ENCODE data around the gene KANSL1L. TPM values are rescaled to one million over a fixed set of nuclear protein-coding genes. Genes with fewer than 3 reads are reported as not detected.

Gene KANSL1L
- total and polyA plus RNA-seq, 4 experiments from 2014 or later, result 0.26 to 12.1 (median 5.7) TPM

- Mint-ChIP-seq H3K27ac (peak within 1 kb of the TSS; percentile 86 to 97 (median 94)), H3K27me3 (peaks cover 0 to 2% of the 10 kb centered on the region in 2 donors), H3K4me1 (peaks cover 32 to 63% (median 47%) of the 10 kb centered on the region in 4 donors), H3K36me3 (peaks cover 2 to 19% of the 10 kb centered on the region in 2 donors), H3K4me3 (peak within 1 kb of the TSS; percentile 88 to 98 (median 94)), H3K9me3 (no peaks in the 10 kb centered on the region)
- CTCF ChIA-PET (ENCODE audit: partially characterized antibody), result interaction anchor here (0.7 kb wide), 1 partner anchor 25 kb away, joined by 3 read pairs; no protein-coding TSS in a partner anchor
- DNase-seq, result peak; percentile 95 to 96 (median 95)
- Histone ChIP-seq H3K27ac (ENCODE audit: low read depth, low read length) (peak within 1 kb of the TSS; percentile 68), H3K4me1 (ENCODE audit: insufficient read depth, low read length) (peaks cover 40% of the 10 kb centered on the region), H3K9me3 (ENCODE audit: control insufficient read depth in 1 of 2, low read length in 2 of 2) (no peaks in the 10 kb centered on the region), H3K36me3 (ENCODE audit: insufficient read depth, low read length) (no peaks in the 10 kb centered on the region), H3K4me3 (ENCODE audit: low read length in 2 of 2) (peak within 1 kb of the TSS; percentile 85 to 99), H3K27me3 (ENCODE audit: insufficient read depth, low read length) (no peaks in the 10 kb centered on the region)
- intact Hi-C loops (cut with micrococcal nuclease), result loop anchor here (1.0 to 5.0 kb wide), 3 partner anchors 168 to 1735 kb away; partner anchors contain the start of genes LANCL1 and PIKFYVE
- POLR2A ChIA-PET (ENCODE audit: partially characterized antibody), result interaction anchor here (0.7 to 1.0 kb wide), 2 partner anchors 180 to 475 kb away, joined by 3 read pairs; no protein-coding TSS in a partner anchor
Measured at GRCh38 chr2:210002158-210003157, 168.8 kb downstream of the KANSL1L start, which contains the start of gene RPE. RPE (plus strand) TSS chr2:210002638; CDS start chr2:210002662, 24 bp downstream.

GRCh38 chr2:210000464-210001324 lies 170.5 kb downstream of the KANSL1L start:
- no peaks in the 10 kb centered on the region for H3K9me3 Mint-ChIP-seq
- H3K27me3 Mint-ChIP-seq, result peaks cover 0 to 2% of the 10 kb centered on the region in 2 donors
- H3K4me1 ChIP-seq (ENCODE audit: insufficient read depth, low read length), result peaks cover 34% of the 10 kb centered on the region
- no peaks in the 10 kb centered on the region for H3K36me3 ChIP-seq (ENCODE audit: insufficient read depth, low read length)
- H3K36me3 Mint-ChIP-seq, result peaks cover 0 to 12% of the 10 kb centered on the region in 2 donors
- H3K4me1 Mint-ChIP-seq, result peaks cover 21 to 46% (median 31%) of the 10 kb centered on the region in 4 donors
- H3K27ac ChIP-seq (ENCODE audit: low read depth, low read length), result no peak overlapping the region
- peak overlapping the region in 1 of 7 donors; percentile 81 for H3K27ac Mint-ChIP-seq
- ChIA-PET CTCF (ENCODE audit: partially characterized antibody) (interaction anchor here (1.2 to 1.5 kb wide), 2 partner anchors 198 to 202 kb away, joined by 3 to 4 read pairs; no protein-coding TSS in a partner anchor), POLR2A (ENCODE audit: partially characterized antibody) (no interaction called here)
- intact Hi-C loops (cut with micrococcal nuclease), result loop anchor here (5.0 kb wide), 1 partner anchor 1733 kb away; the partner anchor contains the start of gene PIKFYVE
- no peaks in the 10 kb centered on the region for H3K27me3 ChIP-seq (ENCODE audit: insufficient read depth, low read length)
- DNase-seq, result no peak
- H3K9me3 ChIP-seq (ENCODE audit: control insufficient read depth in 1 of 2, low read length in 2 of 2), result no peaks in the 10 kb centered on the region
- no peak overlapping the region for H3K4me3 Mint-ChIP-seq
- no peak overlapping the region for H3K4me3 ChIP-seq (ENCODE audit: low read length in 2 of 2)

GRCh38 chr2:209998596-209998995 lies 172.6 kb downstream of the KANSL1L start:
- H3K4me3 ChIP-seq (ENCODE audit: low read length in 2 of 2), result no peak overlapping the region
- DNase-seq, result no peak
- peaks cover 8 to 25% (median 13%) of the 10 kb centered on the region in 4 donors for H3K4me1 Mint-ChIP-seq
- H3K4me1 ChIP-seq (ENCODE audit: insufficient read depth, low read length), result peaks cover 13% of the 10 kb centered on the region
- no peak overlapping the region for H3K4me3 Mint-ChIP-seq
- H3K27ac Mint-ChIP-seq, result no peak overlapping the region
- no peaks in the 10 kb centered on the region for H3K27me3 ChIP-seq (ENCODE audit: insufficient read depth, low read length)
- no peaks in the 10 kb centered on the region for H3K36me3 ChIP-seq (ENCODE audit: insufficient read depth, low read length)
- CTCF ChIA-PET (ENCODE audit: partially characterized antibody), result interaction anchor here (1.2 kb wide), 1 partner anchor 21 kb away, joined by 5 read pairs; no protein-coding TSS in a partner anchor
- H3K27me3 Mint-ChIP-seq, result peaks cover 0 to 2% of the 10 kb centered on the region in 2 donors
- no peaks in the 10 kb centered on the region for H3K9me3 Mint-ChIP-seq
- POLR2A ChIA-PET (ENCODE audit: partially characterized antibody), result no interaction called here
- intact Hi-C loops (cut with micrococcal nuclease), result no loop called here
- H3K27ac ChIP-seq (ENCODE audit: low read depth, low read length), result no peak overlapping the region
- no peaks in the 10 kb centered on the region for H3K9me3 ChIP-seq (ENCODE audit: control insufficient read depth in 1 of 2, low read length in 2 of 2)
- peaks cover 0 to 9% of the 10 kb centered on the region in 2 donors for H3K36me3 Mint-ChIP-seq

GRCh38 chr2:209993968-209994367 lies 177.2 kb downstream of the KANSL1L start:
- H3K36me3 ChIP-seq (ENCODE audit: insufficient read depth, low read length), result no peaks in the 10 kb centered on the region
- Mint-ChIP-seq H3K27ac (no peak overlapping the region), H3K27me3 (peaks cover 5 to 12% of the 10 kb centered on the region in 2 donors), H3K4me3 (no peak overlapping the region), H3K9me3 (no peaks in the 10 kb centered on the region), H3K36me3 (no peaks in the 10 kb centered on the region), H3K4me1 (no peaks in the 10 kb centered on the region)
- H3K27ac ChIP-seq (ENCODE audit: low read depth, low read length), result no peak overlapping the region
- no peak for DNase-seq
- H3K27me3 ChIP-seq (ENCODE audit: insufficient read depth, low read length), result peaks cover 3% of the 10 kb centered on the region
- ChIA-PET CTCF (ENCODE audit: partially characterized antibody) (no interaction called here), POLR2A (ENCODE audit: partially characterized antibody) (no interaction called here)
- no peaks in the 10 kb centered on the region for H3K4me1 ChIP-seq (ENCODE audit: insufficient read depth, low read length)
- intact Hi-C loops (cut with micrococcal nuclease), result no loop called here
- H3K4me3 ChIP-seq (ENCODE audit: low read length in 2 of 2), result no peak overlapping the region
- H3K9me3 ChIP-seq (ENCODE audit: control insufficient read depth in 1 of 2, low read length in 2 of 2), result no peaks in the 10 kb centered on the region

- peaks cover 7 to 17% of the 10 kb centered on the region in 2 donors for H3K27me3 Mint-ChIP-seq
- Histone ChIP-seq H3K27me3 (ENCODE audit: insufficient read depth, low read length) (peaks cover 8% of the 10 kb centered on the region), H3K27ac (ENCODE audit: low read depth, low read length) (no peak overlapping the region), H3K4me3 (ENCODE audit: low read length in 2 of 2) (no peak overlapping the region), H3K9me3 (ENCODE audit: control insufficient read depth in 1 of 2, low read length in 2 of 2) (no peaks in the 10 kb centered on the region), H3K4me1 (ENCODE audit: insufficient read depth, low read length) (no peaks in the 10 kb centered on the region), H3K36me3 (ENCODE audit: insufficient read depth, low read length) (no peaks in the 10 kb centered on the region)
- POLR2A ChIA-PET (ENCODE audit: partially characterized antibody), result no interaction called here
- H3K4me3 Mint-ChIP-seq, result no peak overlapping the region
- H3K27ac Mint-ChIP-seq, result no peak overlapping the region
- H3K9me3 Mint-ChIP-seq, result no peaks in the 10 kb centered on the region
- H3K4me1 Mint-ChIP-seq, result no peaks in the 10 kb centered on the region
- intact Hi-C loops (cut with micrococcal nuclease), result no loop called here
- no peak for DNase-seq
- no peaks in the 10 kb centered on the region for H3K36me3 Mint-ChIP-seq
- CTCF ChIA-PET (ENCODE audit: partially characterized antibody), result interaction anchor here (1.1 kb wide), 1 partner anchor 11 kb away, joined by 3 read pairs; no protein-coding TSS in a partner anchor
Measured at GRCh38 chr2:209990838-209991237, 180.4 kb downstream of the KANSL1L start.

GRCh38 chr2:209988010-209988409 lies 183.2 kb downstream of the KANSL1L start:
- DNase-seq, result no peak
- Histone ChIP-seq H3K36me3 (ENCODE audit: insufficient read depth, low read length) (no peaks in the 10 kb centered on the region), H3K27ac (ENCODE audit: low read depth, low read length) (no peak overlapping the region), H3K27me3 (ENCODE audit: insufficient read depth, low read length) (peaks cover 8% of the 10 kb centered on the region), H3K9me3 (ENCODE audit: control insufficient read depth in 1 of 2, low read length in 2 of 2) (no peaks in the 10 kb centered on the region), H3K4me1 (ENCODE audit: insufficient read depth, low read length) (no peaks in the 10 kb centered on the region), H3K4me3 (ENCODE audit: low read length in 2 of 2) (no peak overlapping the region)
- Mint-ChIP-seq H3K27ac (no peak overlapping the region), H3K27me3 (peaks cover 11 to 21% of the 10 kb centered on the region in 2 donors), H3K9me3 (no peaks in the 10 kb centered on the region), H3K4me3 (no peak overlapping the region), H3K4me1 (no peaks in the 10 kb centered on the region), H3K36me3 (no peaks in the 10 kb centered on the region)
- POLR2A ChIA-PET (ENCODE audit: partially characterized antibody), result no interaction called here
- intact Hi-C loops (cut with micrococcal nuclease), result no loop called here
- CTCF ChIA-PET (ENCODE audit: partially characterized antibody), result no interaction called here

All from CD4-positive, alpha-beta memory T cell (primary cell).